ENCODE results near the gene TNFRSF13B.
"Not testable (repeated sequence)": the region's sequence is repeated elsewhere in the genome, so short reads cannot be mapped to it uniquely, and the experiment has no call there.

Gene TNFRSF13B

DNA sequence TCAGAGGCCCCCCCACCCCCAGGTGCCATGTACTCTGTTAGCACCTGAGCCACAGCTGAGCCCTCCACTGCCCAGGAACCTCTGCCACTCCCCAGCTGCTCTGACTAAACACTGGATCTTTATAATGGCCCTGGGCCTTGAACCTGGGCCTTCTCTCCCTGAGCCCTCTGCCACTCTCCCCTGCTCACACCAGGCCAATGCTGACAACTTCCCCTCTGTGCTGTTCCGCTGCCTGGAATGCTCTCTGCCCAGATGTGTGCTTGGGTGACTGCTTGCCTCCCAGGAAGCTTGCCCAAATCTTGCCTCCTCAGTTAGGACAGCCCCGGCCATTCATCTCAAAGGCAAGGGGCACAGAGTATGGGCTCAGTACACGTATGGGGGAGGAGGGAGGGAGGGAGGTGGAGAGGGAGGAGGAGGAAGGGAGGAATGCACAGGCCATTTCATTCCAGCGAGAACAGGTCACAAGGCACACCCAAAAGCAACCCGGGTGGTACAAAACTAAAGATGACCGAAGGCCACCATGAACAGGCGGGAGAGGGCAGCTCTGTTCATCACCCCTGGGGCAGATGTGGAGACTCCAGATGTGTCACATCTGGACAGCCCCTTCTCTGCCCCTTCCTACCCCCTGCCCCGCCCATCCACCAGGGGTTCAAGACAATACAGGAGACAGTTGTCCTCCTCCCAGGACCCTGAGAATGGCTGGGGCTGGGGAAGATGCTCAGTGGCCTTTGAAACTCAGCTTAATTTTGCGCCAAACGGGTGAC lies 15.3 kb upstream of the TNFRSF13B start:
- no peak for DNase-seq (ENCODE audit: low read depth in 2 of 2)

DNA sequence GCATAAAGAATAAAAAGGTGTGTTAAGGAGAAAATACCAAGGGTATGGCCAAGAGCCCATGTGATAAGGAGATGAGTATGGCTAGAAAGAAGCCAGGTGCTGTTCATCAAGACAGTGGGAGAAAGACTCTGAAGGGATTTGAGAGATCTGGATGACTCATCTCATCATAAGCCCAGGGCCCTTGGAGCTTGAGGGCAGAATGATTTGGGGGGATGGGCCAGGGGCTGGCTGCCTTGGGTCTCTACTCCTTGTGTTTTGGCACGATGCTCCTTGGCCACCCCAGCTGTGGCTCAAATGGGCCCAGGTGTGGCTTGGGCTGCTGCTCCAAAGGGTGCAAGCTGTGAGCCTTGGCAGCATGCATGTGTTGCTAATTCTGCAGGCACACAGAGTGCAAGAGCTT lies 14.5 kb upstream of the TNFRSF13B start:
- no peak for DNase-seq (ENCODE audit: low read depth in 2 of 2)

DNA sequence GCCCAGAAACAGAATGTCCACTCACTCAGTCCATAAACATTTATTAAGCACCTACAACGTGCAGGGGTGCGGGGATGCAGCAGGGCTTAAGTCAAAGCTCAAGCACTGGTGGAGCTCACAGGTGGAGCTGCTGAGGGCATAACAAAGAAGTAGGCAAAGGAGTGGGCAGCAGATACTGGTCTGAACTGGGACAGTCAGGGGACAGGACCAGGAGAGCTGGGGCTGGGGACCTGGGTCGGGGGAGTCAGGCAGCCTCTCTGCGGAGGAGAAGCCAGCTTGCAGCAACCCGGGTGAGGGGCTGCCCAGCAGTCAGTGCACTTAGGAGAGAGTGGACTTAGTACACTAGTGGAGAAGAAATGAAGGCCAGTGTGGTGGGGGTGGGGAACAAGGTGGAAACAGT lies 10.0 kb upstream of the TNFRSF13B start:
- DNase-seq (ENCODE audit: low read depth in 2 of 2): no peak

DNA sequence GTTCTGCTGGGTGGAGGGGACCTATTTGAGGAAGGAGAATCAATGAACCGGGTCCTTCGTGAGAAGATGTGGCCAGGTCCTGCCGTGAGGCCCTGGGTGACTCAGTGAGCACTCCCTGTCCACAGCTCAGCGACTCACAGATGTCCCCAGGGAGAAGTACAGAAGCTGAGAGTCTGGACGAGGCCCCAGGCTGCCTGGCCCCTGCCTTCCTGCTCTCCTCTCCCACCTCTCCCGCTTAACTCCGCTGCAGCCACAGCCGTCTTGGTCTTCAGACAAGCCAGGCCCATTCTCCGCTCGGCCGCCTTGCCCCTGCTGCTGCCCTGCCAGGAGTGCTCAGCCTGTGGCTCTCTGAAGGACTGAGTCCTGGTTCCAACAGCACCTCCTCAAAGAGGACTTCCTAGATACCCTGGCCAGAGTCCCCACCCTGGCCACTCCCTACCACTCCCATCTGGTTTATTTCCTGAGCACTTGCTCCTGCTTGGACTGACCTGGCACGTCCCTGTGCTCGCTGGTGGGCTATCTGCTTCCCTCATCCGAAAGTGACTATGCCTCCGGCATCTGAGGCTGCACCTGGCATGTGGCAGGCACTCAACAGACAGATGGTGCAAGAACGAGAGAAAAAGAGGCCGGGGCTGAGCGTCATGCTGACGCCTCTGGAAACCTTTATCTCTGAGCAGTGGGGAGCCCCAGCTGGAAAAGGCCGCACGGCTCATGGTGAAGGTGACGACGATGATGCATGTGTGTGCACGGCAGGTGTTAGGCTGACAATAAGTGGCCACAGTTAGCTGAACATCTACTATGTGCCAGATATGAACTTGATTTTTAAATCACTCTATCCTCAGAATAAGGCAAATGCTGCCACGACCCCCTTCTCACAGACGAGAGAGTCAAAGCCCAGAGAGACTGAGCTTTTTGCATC lies 9.2 kb upstream of the TNFRSF13B start:
- DNase-seq (ENCODE audit: low read depth in 2 of 2): no peak

DNA sequence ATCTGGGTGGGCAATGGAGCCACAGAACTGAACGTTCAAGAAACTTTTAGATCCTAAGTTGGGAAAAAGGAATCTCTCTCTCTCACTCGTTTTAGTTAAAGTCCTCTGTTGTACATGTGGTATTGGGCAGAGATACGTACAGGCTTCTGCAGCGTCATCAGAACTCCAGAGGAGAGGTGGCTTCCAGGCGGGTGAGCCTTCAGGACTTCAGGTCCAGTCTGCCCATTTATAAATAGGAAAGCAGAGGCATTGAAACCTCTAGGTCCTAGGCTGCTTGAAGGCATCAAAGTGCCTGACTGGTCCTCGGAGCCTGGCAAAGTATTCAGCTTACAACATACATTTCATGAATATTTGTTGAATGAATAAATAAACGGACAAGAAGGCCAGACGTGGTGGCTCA lies 8.1 kb upstream of the TNFRSF13B start:
- no peak for DNase-seq (ENCODE audit: low read depth in 2 of 2)

DNA sequence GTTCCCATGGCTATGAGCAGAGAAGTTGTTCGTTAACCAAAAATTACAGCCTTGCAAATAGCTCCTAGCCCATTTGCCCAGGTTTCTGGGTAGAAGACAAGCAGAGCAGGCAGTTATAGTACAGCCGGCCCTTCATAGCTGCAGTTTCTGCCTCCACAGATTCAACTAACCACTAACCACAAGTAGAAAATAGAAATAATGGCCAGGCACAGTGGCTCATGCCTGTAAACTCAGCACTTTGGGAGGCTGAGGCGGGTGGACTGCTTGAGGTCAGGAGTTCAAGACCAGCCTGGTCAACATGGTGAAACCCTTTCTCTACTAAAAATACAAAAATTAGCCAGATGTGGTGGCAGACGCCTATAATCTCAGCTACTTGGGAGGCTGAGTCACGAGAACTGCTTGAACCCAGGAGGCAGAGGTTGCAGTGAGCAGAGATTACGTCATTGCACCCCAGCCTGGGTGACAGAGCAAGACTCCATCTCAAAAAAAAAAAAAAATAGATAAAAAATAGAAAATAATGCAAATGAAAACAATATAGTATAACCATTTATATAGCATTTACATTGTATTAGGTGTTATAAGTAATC lies 7.4 kb upstream of the TNFRSF13B start:
- not testable (repeated sequence) for DNase-seq (ENCODE audit: low read depth in 2 of 2)

DNA sequence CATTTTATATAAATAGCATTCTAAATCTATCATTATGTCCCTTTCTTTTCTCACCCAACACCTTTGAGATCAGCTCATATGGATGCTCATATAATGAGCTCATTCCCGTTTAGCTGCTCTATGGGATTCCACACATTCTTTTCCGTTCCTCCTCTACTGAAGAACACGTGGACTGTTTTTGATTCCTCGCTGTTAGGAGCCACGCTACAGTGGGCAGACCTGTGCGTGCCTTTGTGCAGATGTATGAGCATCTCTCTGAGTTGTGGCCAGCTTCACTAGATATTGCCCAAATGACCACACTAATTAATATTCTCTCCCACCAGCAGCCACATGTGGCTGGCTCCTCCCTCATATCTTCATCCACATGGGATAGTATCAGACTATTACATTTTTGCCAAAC lies 6.0 kb upstream of the TNFRSF13B start:
- DNase-seq (ENCODE audit: low read depth in 2 of 2): no peak

DNA sequence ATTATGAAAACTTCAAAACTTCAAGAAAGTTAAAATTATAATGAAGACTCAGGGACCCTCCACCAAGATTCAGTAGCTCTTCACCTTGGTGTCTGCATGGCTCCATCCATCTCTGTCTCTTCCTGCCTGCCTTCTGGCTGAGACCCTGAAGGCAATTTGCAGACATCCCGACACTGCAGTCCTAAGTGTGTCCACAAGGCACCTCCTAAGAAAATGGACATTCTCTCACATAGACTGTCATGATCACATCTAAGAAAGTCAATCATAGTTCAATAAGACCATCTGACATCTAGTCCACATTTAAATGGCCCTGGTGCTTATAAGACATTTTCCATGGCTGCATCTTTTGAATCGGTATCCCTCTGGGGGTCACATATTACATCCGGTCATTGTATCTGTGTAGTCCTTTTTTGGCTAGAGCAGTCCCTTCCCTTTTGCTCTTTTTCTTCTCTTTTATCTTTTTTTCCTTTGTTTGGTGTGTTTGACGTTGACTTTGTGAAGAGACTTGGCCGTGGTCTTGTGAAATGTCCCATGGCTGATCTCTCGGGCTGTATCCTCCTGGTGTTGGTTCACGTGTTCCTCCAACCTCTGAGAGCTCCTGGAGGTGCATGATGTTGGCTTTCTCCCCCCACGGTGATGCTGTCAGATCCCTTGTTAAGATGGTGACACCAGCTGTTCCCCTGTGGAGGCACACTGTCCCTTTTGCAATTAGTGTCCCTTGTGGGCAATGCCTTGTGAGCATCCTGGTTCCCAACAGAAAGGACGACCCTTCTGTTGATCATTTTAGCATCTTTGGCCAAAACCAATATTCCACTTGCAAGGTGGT lies 5.0 kb upstream of the TNFRSF13B start:
- no peak for DNase-seq (ENCODE audit: low read depth in 2 of 2)

DNA sequence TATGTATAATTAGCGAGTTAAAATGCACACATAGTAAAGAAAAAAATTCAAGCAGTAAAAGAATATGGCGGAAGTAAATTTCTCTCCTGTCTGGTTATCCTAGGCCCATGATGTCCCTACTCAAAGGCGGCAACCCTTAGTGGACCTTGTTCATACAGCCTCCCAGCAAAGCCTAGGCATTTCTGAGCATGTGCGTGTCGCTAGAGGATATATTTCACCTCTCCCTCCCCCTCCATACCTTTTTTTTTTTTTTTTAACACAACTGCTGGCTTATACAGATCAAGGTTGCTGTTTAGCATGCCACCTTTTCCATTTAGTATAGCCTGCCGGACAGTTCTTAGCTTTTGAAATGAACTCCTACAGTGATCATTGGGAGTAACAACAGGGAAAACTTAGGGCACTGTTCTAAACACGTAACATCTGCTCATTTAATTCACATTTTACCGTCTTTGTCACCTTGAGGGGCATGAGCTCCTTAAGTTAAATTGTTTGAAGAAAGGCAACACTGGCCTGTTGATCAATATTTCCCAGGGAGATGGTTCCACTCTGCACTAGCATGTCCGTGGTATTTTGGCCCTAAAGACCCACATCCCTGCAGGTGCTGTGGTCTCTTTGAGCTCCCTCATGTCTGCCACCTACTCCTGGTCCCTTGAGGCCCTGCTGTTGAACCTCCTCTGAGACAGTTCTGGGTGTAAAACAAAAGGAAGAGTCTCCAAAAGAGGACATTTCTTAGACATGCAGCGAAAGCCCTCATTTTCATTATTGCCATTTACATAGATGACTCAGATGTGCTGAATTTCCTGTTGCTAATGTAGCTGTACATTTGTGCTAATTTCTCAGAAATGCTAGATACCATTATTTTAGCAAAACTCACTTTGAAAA lies 4.1 kb upstream of the TNFRSF13B start:
- DNase-seq (ENCODE audit: low read depth in 2 of 2): no peak

DNA sequence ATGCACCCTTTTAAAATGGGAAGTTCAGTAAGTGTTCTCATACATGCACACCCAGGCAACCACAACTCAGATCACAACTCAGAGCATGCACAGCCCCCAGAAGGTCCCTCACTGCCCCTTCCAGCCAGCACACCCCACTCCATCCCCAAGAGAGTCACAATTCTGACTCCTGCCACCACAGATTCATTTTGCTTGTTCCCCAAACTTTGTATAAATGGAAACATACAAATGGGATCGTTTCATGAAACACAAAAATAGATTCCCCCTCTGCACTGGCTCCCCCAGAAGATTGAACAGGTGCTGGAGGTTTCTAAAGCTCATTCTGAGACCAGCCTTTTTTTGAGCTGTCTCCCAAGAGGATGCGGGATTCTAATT lies 3.3 kb upstream of the TNFRSF13B start:
- no peak for DNase-seq (ENCODE audit: low read depth in 2 of 2)

DNA sequence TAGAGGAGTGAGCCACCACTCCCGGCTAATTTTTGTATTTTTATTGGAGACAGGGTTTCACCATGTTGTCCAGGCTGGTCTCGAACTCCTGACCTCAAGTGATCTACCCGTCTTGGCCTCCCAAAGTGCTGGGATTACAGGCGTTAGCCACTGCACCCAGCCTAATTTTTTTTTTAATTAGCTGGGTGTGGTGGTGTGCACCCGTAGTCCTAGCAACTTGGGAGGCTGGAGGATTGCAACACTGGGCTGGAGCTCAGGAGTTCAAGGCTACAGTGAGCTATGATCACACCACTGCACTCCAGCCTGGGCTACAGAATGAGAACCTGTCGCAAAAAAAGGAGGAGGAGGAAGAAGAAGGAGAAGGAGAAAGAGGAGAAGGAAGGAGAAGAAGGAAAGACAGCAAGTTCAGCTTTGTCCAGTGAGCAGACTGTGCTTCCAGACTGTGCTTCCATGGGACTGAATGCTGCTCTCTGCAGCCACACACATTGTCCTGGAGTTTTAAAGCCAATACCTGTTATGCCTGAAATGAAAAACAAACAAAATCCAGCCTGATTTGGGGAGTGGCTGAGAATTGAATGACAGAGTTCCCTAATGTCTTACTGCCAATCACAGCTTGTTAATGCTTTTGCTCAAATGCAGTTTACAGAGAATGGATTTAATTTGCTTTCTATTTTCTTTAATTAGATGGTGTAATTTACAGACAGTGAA lies 2.8 kb upstream of the TNFRSF13B start:
- DNase-seq (ENCODE audit: low read depth in 2 of 2): no peak

DNA sequence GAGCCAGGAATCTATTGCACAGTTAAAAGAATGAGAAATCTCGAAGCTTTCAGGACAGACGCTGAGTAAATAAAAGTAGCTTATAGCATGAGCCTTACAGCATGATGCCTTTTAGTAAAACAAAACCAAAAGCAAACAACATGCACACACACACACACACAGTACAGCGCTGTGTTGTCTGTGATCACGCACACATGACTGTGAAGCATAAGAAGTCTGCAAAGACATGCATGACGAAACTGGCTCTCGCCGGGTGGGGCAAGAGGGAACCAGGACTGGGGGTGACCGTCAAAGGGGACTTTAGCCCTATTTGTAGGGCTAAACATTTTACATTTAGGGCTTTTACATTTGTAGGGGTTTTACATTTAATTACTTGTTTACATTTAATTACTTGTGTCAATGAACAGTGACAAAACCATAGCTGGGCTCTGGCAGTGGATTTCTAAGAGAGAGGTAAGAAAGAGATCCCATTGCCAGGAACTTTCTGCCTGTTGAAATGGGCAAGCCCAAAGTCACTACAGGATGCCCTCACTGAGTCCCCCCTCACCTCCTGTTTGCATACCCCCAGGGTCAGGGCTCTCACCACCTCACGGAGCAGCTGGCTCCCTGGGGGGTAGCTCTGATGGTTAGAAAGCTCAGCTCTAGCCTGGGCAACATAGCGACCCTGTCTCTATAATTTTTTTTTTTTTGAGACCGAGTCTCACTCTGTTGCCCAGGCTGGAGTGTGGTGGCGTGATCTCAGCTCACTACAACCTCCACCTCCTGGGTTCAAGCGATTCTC lies 2.0 kb upstream of the TNFRSF13B start:
- DNase-seq (ENCODE audit: low read depth in 2 of 2): no peak

DNA sequence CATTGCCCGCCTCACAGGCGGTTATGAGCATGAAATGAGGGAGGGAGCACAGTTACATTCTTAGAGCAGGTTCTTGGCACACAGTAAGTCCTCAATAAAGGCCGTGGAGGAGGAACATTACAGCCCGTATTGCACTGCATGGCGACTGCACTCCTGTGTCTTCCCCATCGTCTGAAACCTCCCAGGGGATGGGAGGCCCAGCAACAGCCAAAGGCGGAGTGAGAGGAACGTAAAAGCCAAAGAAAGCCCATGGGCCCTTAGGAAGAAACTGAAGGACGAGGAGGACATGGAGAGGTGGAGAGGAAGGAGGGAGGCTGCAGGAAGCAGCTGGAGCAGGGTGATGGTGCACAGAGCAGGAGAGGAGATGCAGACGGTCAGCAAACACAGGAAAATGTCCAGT lies 1.1 kb upstream of the TNFRSF13B start:
- DNase-seq (ENCODE audit: low read depth in 2 of 2): not testable (repeated sequence)

DNA sequence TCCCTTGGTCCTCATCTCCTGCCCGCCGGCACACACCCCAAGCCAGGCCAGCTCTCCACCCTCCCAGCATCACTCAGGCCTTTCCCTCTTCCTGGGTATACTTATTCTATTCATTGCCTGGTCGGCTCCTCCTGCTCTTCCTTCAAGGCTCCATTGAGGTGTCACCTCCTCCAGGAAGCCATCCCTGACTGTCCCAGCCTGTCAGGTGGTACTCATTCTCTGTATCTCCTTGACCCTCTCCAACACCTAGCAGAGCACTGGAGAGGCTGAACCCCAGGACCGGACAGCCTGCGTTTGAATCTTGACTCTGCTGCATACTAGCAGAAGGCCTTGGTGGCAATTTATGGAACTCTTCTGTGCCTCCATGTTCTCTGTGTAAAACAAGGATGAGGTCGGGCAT lies 428 bp upstream of the TNFRSF13B start:
- DNase-seq (ENCODE audit: low read depth in 2 of 2): no peak

DNA sequence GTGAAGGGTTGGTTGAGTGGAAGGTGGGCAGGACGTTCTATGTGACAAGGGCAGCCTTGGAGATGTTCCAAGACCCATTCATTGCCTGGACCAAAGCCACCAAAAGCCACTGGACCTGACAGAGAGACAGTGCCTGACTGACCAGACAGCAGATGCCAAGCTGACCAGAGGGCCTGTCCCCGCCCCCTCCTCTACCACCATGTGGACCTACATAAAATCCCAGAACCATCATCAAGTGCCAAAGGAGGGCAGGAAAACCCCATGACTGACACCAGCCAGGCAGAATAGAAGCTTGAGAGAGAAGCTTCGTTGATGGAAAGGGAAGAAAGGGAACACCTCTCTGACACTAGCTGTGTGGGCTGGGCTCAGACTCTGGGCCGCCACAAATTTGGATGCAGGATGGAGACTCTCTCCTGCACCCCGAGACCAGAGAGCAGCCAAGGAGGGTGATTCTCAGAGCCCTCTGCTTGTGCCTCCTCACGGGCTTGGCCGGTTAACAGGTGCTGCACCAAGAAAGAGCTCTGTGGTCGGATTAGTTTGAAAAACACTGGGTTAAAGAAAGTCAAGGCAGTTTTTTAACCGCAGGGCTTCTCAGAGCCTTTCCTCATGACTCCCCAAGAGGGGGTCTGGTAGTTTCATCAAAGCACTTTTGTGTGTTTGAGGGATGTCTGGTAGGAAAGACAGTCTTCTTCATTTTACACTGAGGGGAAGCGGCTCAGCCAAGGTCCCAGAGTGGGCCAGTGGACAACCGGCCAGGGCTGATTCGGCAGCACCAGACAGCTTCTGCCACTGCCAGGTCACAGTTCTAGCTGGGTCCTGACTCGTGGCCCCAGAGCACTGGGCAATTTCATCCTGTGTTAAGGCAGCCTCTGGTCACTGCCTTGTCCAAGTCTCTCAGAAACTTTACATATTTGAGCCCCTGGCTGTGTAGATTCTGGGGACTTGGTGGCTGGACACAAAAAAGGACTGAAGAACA lies 1.7 kb downstream of the TNFRSF13B start:
- DNase-seq (ENCODE audit: low read depth in 2 of 2): no peak

DNA sequence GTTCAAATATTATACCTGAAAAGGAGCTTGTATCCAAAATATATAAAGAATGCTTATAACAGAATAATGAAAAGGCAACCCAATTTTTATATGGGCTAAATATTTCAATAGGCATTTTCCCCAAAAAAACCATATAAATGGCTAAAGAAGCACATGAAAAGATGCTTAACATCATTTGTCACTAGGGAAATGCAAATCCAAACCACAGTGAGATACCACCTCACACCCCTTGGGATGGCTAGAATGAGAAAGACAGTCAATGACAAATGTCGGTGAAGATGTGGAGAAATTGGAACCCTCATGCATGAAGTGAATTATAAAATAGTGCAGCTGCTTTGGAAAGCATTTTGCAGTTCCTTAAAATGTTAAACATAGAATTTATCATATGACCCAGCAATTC lies 3.1 kb downstream of the TNFRSF13B start:
- DNase-seq (ENCODE audit: low read depth in 2 of 2): no peak

DNA sequence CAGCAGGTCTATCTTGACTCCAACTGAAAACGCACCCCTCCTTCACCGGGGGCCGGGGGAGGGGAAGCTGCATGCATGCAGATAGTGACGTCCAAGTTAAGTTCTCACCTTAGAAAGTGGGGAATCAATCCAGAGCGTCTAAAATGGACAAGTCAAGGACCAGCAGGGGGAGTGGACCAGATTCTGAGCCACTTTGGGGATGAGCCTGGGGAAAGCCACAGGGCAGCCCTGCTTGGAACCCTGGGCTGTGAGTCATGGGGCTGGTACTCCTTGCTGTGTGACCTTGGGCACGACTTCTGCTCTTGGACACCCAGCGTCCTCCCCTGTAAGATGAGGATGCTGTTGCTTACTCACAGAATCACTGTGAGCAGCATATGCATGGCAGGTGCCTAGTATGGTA lies 9.1 kb downstream of the TNFRSF13B start:
- no peak for DNase-seq (ENCODE audit: low read depth in 2 of 2)

DNA sequence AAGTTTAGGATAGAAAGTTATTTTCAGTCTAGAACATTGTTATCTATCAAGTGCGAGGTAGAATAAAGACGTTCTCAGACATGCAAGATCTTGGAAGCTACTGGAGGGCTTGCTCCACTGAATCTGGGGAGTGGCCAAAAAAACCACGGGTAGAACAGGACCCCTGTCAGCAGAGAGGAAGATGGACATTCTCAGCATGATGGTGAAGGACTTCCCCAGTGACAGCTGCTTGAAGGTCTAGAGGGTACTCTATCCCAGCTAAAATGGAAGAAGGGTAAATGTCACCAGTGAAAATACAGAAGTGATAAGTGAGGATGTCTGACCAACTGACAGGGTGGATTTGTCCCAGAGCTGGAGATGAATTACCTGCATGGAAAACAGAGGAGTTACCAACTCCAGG lies 10.1 kb downstream of the TNFRSF13B start:
- DNase-seq (ENCODE audit: low read depth in 2 of 2): no peak

Data from stimulated activated CD8-positive, alpha-beta memory T cell treated with anti-CD3 and anti-CD28 coated beads, Interleukin-2, amount 100 ng/mL, for 1 hour (primary cell).